Measurements from ENCODE around the gene BSN.

Gene BSN

GRCh38 chr3:49717959-49718857, 163.9 kb downstream of the BSN start:
- TF ChIP-seq EP300 (IDR thresholded peaks at IDR 0.05; ENCODE audit: borderline replicate concordance) (no peak), USF1 (IDR thresholded peaks at IDR 0.05) (no peak), TCF12 (IDR thresholded peaks at IDR 0.05; ENCODE audit: low read depth) (no peak), TEAD4 (IDR thresholded peaks at IDR 0.05) (no peak), RAD21 (IDR thresholded peaks at IDR 0.05; ENCODE audit: low read depth) (no peak), EGR1 (IDR thresholded peaks at IDR 0.05) (no peak), ZBTB7A (IDR thresholded peaks at IDR 0.05; ENCODE audit: low read depth) (no peak), REST (IDR thresholded peaks at IDR 0.05; ENCODE audit: low read depth) (no peak), NFIC (IDR thresholded peaks at IDR 0.05) (no peak), YY1 (IDR thresholded peaks at IDR 0.05; ENCODE audit: low read depth) (no peak), FOXM1 (IDR thresholded peaks at IDR 0.05; ENCODE audit: borderline replicate concordance, low read depth) (no peak), CREB1 (IDR thresholded peaks at IDR 0.05; ENCODE audit: low read depth) (no peak), TAF1 (IDR thresholded peaks at IDR 0.05; ENCODE audit: low read depth) (no peak), CEBPB (IDR thresholded peaks at IDR 0.05) (no peak), MAX (IDR thresholded peaks at IDR 0.05) (no peak)

GRCh38 chr3:49718858-49719213, 164.6 kb downstream of the BSN start:
- TF ChIP-seq RAD21 (IDR thresholded peaks at IDR 0.05; ENCODE audit: low read depth) (no peak), REST (IDR thresholded peaks at IDR 0.05; ENCODE audit: low read depth) (no peak), EP300 (IDR thresholded peaks at IDR 0.05; ENCODE audit: borderline replicate concordance) (no peak), YY1 (IDR thresholded peaks at IDR 0.05; ENCODE audit: low read depth) (no peak), ZBTB7A (IDR thresholded peaks at IDR 0.05; ENCODE audit: low read depth) (no peak), CREB1 (IDR thresholded peaks at IDR 0.05; ENCODE audit: low read depth) (no peak), NFIC (IDR thresholded peaks at IDR 0.05) (no peak), MAX (IDR thresholded peaks at IDR 0.05) (no peak)

GRCh38 chr3:49719214-49719884, 165.1 kb downstream of the BSN start, which contains the start of gene AMIGO3:
AMIGO3 (minus strand) TSS chr3:49719684; CDS start chr3:49719465, 219 bp downstream.
- TF ChIP-seq RAD21 (IDR thresholded peaks at IDR 0.05; ENCODE audit: low read depth) (peak; percentile 24; the same call in 1 of the 2 replicates), REST (IDR thresholded peaks at IDR 0.05; ENCODE audit: low read depth) (no peak)
